Fibroblast of lung (primary cell): ENCODE data around the gene EFCC1. TPM values are rescaled to one million over a fixed set of nuclear protein-coding genes. Genes with fewer than 3 reads are reported as not detected.

Source experiments
- DNase-seq, 2 donors: peaks; one replicate each; pipeline versions ENCODE4 v3.0.0 to v3.0.0-alpha.2; 2010; ENCODE audit warnings: low read depth in 2 of 2
- H2AFZ ChIP-seq: 2 replicates; pipeline ENCODE4 v1.5.1; 2012; ENCODE audit warnings: low read length, control low read depth, inconsistent platforms
- H3K27ac ChIP-seq: 2 replicates; pipeline ENCODE4 v1.5.1; 2011; ENCODE audit warnings: low read length, control low read depth; ENCODE audit not compliant: insufficient read depth
- H3K27me3 ChIP-seq: 2 replicates; pipeline ENCODE4 v1.5.1; 2011; ENCODE audit warnings: mild to moderate bottlenecking, low read length; ENCODE audit not compliant: control insufficient read depth, insufficient read depth
- H3K36me3 ChIP-seq: 2 replicates; pipeline ENCODE4 v1.5.1; 2011; ENCODE audit warnings: low read length; ENCODE audit not compliant: control insufficient read depth, insufficient read depth
- H3K4me1 ChIP-seq: 2 replicates; pipeline ENCODE4 v1.5.1; 2011; ENCODE audit warnings: low read length; ENCODE audit not compliant: control insufficient read depth, insufficient read depth; ENCODE audit errors: extremely low read depth
- H3K4me2 ChIP-seq: 2 replicates; pipeline ENCODE4 v1.5.1; 2011; ENCODE audit warnings: low read length, control low read depth; ENCODE audit not compliant: insufficient read depth; ENCODE audit errors: extremely low read depth
- H3K4me3 ChIP-seq, 4 experiments: fragments of 200-600 bp in 1 of 4; sonication (generic) in 1 of 4; replicated peaks in 1 of 4; 2 replicates each; pipeline ENCODE4 v1.5.1; 2011 to 2016; ENCODE audit warnings: low read length in 4 of 4, low read depth in 3 of 4, mild to moderate bottlenecking in 3 of 4, control low read depth in 2 of 4, inconsistent platforms in 1 of 4, mixed read lengths in 1 of 4; ENCODE audit not compliant: insufficient read depth in 1 of 4; ENCODE audit errors: control extremely low read depth in 1 of 4
- H3K79me2 ChIP-seq: 2 replicates; pipeline ENCODE4 v1.5.1; 2012; ENCODE audit warnings: mild to moderate bottlenecking, low read length, inconsistent platforms; ENCODE audit not compliant: control insufficient read depth, insufficient read depth
- H3K9ac ChIP-seq: 2 replicates; pipeline ENCODE4 v1.5.1; 2011; ENCODE audit warnings: mild to moderate bottlenecking, low read length, control low read depth; ENCODE audit not compliant: insufficient read depth
- H3K9me3 ChIP-seq: 2 replicates; pipeline ENCODE4 v1.5.1; 2012; ENCODE audit warnings: low read depth, low read length; ENCODE audit not compliant: control insufficient read depth, insufficient read depth
- H4K20me1 ChIP-seq: 2 replicates; pipeline ENCODE4 v1.5.1; 2011; ENCODE audit warnings: low read length; ENCODE audit not compliant: control insufficient read depth, insufficient read depth; ENCODE audit errors: extremely low read depth
- EZH2 ChIP-seq: IDR thresholded peaks from 2 replicates; pipeline ENCODE4 v1.5.1; 2012; ENCODE audit warnings: low read length, control low read depth, mild to moderate bottlenecking; ENCODE audit errors: missing control alignments
- polyA plus RNA-seq, 2 donors: library from polyadenylated mRNA; depleted of rRNA in 1 of 2; stranded (reverse) in 1 of 2; unstranded in 1 of 2; fragments of >200 nt; gene quantifications; 2 replicates each; pipeline ENCODE4 v1.2.1, GENCODE V29; 2011 to 2012; ENCODE audit warnings: missing spikeins in 1 of 2
- total RNA-seq: library from RNA; depleted of rRNA; stranded (reverse); fragments of >200 nt; gene quantifications from 2 replicates; pipeline ENCODE4 v1.2.1, GENCODE V29; 2014
- TF ChIP-seq, protein P1 (sequence below), 2 donors: IDR thresholded peaks in 1 of 2; conservative IDR thresholded peaks in 1 of 2; 1 replicate in 1 of 2; 2 replicates in 1 of 2; pipeline ENCODE4 v1.5.1; 2011 to 2012; ENCODE audit warnings: low read length in 2 of 2, control low read depth in 1 of 2, inconsistent platforms in 1 of 2, low read depth in 1 of 2, mild to moderate bottlenecking in 1 of 2

Gene EFCC1
- total and polyA plus RNA-seq, 2 donors (not counting 1 experiment from before 2014, with no cell fraction given): not detected

DNA sequence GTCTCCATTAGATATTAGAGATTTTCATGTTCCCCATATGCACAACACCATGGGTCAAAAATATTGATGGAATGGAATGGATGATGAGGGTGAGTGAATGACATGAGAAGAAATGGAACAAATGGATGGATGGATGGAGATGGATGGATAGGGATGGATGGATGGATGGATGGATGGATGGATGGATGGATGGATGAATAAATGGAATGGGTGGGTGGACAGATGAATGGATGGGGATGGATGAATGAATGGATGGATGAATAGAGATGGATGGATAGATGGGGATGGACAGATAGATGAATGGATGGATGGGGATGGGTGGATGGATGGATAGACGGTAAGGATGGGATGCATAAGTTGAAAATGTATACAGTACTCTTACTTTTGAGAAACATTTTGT is 25.8 kb upstream of the EFCC1 start:
- no peaks in the 10 kb centered on the region for H3K36me3 ChIP-seq

DNA sequence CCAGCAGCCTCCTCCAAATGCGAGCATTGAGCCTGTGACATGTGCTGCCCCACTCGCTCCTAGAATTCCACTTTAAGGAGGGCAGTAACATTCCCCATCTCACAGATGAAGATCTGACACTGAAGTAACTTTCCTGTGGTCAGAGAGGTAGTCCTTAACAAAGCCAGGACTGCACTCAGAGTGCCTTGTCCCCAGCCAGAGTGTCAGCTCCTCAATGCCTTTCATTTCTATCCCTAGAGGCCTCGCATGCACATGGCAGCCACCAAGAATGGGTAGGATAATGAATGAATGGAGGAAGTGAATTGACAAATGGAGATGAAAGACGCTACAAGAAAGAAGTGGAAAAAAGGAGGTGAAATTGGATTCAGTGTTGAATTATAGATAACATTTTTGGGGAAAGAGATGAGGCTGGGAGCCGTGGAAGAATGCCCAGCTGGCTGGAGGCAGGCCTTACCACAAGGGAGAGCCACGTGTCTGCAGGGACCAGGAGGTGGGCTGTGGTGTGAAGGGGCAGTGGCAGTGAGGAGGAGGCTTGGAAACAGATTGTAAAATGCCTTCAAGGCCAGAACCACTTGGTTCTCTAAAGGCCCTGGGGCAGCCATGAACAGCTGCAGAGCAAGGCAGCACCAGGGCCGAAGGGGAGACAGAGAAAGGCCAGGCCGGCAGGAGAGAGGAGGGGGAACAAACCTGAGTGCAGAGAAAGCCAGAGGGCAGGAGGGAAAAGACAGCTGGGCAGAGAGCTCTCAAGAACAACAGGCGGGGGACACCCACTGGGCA is 17.6 kb upstream of the EFCC1 start:
- Histone ChIP-seq H3K9ac (no peak overlapping the region), H4K20me1 (no peaks in the 10 kb centered on the region), H3K27me3 (no peaks in the 10 kb centered on the region), H3K4me3 (no peak overlapping the region), H3K36me3 (no peaks in the 10 kb centered on the region), H3K4me1 (no peaks in the 10 kb centered on the region), H3K9me3 (no peaks in the 10 kb centered on the region), H3K79me2 (no peaks in the 10 kb centered on the region), H2AFZ (no peak overlapping the region), H3K4me2 (no peak overlapping the region), H3K27ac (no peak overlapping the region)
- DNase-seq: no peak
- TF ChIP-seq, protein P1, sequence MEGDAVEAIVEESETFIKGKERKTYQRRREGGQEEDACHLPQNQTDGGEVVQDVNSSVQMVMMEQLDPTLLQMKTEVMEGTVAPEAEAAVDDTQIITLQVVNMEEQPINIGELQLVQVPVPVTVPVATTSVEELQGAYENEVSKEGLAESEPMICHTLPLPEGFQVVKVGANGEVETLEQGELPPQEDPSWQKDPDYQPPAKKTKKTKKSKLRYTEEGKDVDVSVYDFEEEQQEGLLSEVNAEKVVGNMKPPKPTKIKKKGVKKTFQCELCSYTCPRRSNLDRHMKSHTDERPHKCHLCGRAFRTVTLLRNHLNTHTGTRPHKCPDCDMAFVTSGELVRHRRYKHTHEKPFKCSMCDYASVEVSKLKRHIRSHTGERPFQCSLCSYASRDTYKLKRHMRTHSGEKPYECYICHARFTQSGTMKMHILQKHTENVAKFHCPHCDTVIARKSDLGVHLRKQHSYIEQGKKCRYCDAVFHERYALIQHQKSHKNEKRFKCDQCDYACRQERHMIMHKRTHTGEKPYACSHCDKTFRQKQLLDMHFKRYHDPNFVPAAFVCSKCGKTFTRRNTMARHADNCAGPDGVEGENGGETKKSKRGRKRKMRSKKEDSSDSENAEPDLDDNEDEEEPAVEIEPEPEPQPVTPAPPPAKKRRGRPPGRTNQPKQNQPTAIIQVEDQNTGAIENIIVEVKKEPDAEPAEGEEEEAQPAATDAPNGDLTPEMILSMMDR (conservative IDR thresholded peaks at IDR 0.05 in 1 of 2, IDR thresholded peaks at IDR 0.05 in 1 of 2; ENCODE audit: low read depth in 1 of 2, low read length in 2 of 2): no peak
- no peak for TF ChIP-seq EZH2

More for the DNA sequence above, 25.8 kb upstream of the EFCC1 start:
- DNase-seq: no peak
- Histone ChIP-seq H3K27ac (no peak overlapping the region), H3K4me1 (no peaks in the 10 kb centered on the region), H2AFZ (no peak overlapping the region), H3K27me3 (no peaks in the 10 kb centered on the region), H4K20me1 (no peaks in the 10 kb centered on the region), H3K4me2 (no peak overlapping the region), H3K4me3 (no peak overlapping the region), H3K79me2 (no peaks in the 10 kb centered on the region), H3K9ac (no peak overlapping the region), H3K9me3 (no peaks in the 10 kb centered on the region)
- TF ChIP-seq, protein P1 (conservative IDR thresholded peaks at IDR 0.05 in 1 of 2, IDR thresholded peaks at IDR 0.05 in 1 of 2; ENCODE audit: low read depth in 1 of 2, low read length in 2 of 2): no peak
- no peak for TF ChIP-seq EZH2

DNA sequence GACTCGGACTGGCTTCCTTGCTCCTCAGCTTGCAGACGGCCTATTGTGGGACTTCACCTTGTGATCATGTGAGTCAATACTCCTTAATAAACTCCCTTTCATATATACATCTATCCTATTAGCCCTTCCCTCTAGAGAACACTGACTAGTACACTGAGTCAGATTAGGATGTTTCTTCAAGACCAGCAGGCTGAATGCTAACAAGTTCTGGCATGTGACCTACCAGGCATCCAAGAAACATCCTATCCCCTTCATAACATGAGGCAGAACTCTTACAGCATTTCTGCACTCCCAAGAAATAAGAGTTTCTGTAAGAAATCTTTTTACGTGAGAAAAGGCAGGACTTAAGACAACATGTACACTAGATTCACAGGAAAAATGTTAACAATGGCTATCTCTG is 16.5 kb upstream of the EFCC1 start:
- Histone ChIP-seq H3K27me3 (no peaks in the 10 kb centered on the region), H3K4me1 (no peaks in the 10 kb centered on the region), H3K79me2 (no peaks in the 10 kb centered on the region), H3K27ac (no peak overlapping the region), H3K9me3 (no peaks in the 10 kb centered on the region), H3K4me3 (no peak overlapping the region), H3K4me2 (no peak overlapping the region), H3K9ac (no peak overlapping the region), H4K20me1 (no peaks in the 10 kb centered on the region), H2AFZ (no peak overlapping the region), H3K36me3 (no peaks in the 10 kb centered on the region)
- TF ChIP-seq, protein P1 (conservative IDR thresholded peaks at IDR 0.05 in 1 of 2, IDR thresholded peaks at IDR 0.05 in 1 of 2; ENCODE audit: low read depth in 1 of 2, low read length in 2 of 2): no peak
- no peak for TF ChIP-seq EZH2
- DNase-seq: peak; percentile 7 to 28
